ENCODE measurements around the gene UTRN.

DNA sequence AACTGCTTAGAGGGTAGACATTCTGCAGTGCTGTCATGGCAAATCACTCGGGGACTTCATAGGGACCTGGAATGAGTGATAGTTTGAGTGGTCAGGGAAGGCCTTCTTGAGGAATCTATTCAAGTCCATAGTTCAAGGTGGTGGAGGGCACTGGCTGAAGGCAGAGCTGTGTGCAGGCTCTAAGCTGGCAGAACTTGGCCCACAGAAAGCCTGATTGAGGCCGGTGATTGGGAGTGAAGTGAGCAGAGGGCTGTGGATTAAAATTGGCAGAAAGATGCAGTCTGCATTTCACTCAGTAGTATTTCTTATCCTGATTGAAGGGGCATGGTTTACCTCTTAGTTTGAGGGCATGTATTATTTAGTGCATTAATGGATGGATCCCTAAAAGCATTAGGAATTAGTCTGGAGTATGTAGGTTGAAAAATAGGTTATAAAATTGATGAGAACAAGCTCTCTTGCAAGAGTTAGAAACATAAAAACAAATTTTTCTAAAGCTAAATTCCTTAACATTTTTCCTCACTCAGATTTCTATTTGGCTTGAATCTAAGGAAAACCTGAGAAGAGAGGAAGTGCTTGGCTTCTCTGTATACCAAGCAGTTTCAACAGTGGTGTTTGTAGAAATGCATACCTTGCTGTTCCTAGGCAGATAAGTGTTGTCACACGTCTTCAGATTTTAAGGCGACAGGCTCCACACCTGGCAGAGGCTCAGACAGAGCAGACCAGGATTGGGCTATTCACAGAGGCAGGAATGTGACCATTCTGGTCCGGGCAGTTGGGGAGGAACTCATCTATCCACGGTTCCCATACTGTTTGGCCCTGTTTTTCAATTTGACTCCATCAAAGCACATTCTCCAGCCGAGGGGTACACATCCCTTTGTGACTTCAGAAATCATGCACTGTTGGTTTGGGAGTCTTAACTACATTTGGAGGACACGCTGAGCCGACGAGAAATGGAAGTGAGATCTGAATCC lies 45.2 kb downstream of the UTRN start:
- TF ChIP-seq CTCF (IDR thresholded peaks at IDR 0.05) (no peak), POLR2A (IDR thresholded peaks at IDR 0.05) (no peak), EP300 (IDR thresholded peaks at IDR 0.05) (no peak)
